ENCODE results near the gene ATOH8.

DNA sequence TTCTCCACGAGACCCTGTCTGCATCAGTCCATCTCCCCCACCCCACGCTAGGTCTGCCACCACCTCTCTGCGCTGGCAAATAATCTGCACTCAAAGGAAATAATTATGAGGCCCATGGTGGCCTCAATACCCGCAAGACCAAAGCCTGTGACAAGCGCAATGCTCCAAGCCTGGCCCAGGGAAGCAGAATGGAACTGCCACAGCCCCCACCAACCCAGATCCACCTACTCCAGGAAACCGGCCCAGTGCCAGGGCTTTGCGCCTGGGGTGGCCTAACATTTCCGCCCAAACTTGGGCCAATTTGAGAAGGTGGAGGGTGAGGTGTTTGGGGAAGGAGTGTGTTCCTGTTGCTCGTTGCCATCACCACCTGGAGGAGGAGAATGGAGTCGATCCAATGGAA is 26.0 kb upstream of the ATOH8 start:
- TF ChIP-seq, protein P1, sequence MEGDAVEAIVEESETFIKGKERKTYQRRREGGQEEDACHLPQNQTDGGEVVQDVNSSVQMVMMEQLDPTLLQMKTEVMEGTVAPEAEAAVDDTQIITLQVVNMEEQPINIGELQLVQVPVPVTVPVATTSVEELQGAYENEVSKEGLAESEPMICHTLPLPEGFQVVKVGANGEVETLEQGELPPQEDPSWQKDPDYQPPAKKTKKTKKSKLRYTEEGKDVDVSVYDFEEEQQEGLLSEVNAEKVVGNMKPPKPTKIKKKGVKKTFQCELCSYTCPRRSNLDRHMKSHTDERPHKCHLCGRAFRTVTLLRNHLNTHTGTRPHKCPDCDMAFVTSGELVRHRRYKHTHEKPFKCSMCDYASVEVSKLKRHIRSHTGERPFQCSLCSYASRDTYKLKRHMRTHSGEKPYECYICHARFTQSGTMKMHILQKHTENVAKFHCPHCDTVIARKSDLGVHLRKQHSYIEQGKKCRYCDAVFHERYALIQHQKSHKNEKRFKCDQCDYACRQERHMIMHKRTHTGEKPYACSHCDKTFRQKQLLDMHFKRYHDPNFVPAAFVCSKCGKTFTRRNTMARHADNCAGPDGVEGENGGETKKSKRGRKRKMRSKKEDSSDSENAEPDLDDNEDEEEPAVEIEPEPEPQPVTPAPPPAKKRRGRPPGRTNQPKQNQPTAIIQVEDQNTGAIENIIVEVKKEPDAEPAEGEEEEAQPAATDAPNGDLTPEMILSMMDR (IDR thresholded peaks at IDR 0.05) = no peak
- no peak for TF ChIP-seq POLR2AphosphoS5 (IDR thresholded peaks at IDR 0.05)
- TF ChIP-seq POLR2A (IDR thresholded peaks at IDR 0.05) = no peak
